HEK293T (cell line): ENCODE measurements around the gene C2.

Experiments used
- CTCF ChIA-PET: fragments of 350-600 bp; formaldehyde crosslinking; extraction: SDS; loops from one replicate; lab custom pipeline; 2021; ENCODE audit warnings: antibody characterized with exemption, inconsistent platforms; lab: Yijun Ruan, JAX
- POLR2A ChIA-PET: fragments of 350-600 bp; formaldehyde crosslinking; extraction: SDS; loops from one replicate; lab custom pipeline; 2020; ENCODE audit warnings: antibody characterized with exemption, inconsistent platforms; lab: Yijun Ruan, JAX
- DNase-seq: peaks from one replicate; pipeline ENCODE4 v3.0.0; 2012; ENCODE audit warnings: mixed read lengths; ENCODE audit errors: extremely low spot score
- ARNT ChIP-seq: fragments of 450-650 bp; IDR thresholded peaks from 2 replicates; pipeline ENCODE4 v1.6.1; 2017; ENCODE audit warnings: mild to moderate bottlenecking
- BHLHE40 ChIP-seq: fragments of 450-650 bp; IDR thresholded peaks from 2 replicates; pipeline ENCODE4 v1.6.1; 2016; ENCODE audit warnings: mild to moderate bottlenecking, moderate library complexity, borderline replicate concordance
- CTBP1 ChIP-seq: fragments of 450-650 bp; IDR thresholded peaks from 2 replicates; pipeline ENCODE4 v1.6.1; 2016; ENCODE audit warnings: borderline replicate concordance
- ELF4 ChIP-seq: fragments of 450-650 bp; IDR thresholded peaks from 2 replicates; pipeline ENCODE4 v1.6.1; 2017; ENCODE audit warnings: antibody characterized with exemption
- FOXA1 ChIP-seq: fragments of 450-650 bp; IDR thresholded peaks from 2 replicates; pipeline ENCODE4 v1.6.1; 2016; ENCODE audit warnings: mild to moderate bottlenecking
- FOXK2 ChIP-seq: fragments of 450-650 bp; IDR thresholded peaks from 2 replicates; pipeline ENCODE4 v1.6.1; 2016; ENCODE audit warnings: mild to moderate bottlenecking
- FOXM1 ChIP-seq: fragments of 450-650 bp; IDR thresholded peaks from 2 replicates; pipeline ENCODE4 v1.6.1; 2017; ENCODE audit warnings: mild to moderate bottlenecking, borderline replicate concordance
- HDGF ChIP-seq: fragments of 450-650 bp; IDR thresholded peaks from 2 replicates; pipeline ENCODE4 v1.6.1; 2017; ENCODE audit warnings: antibody characterized with exemption, borderline replicate concordance
- L3MBTL2 ChIP-seq: fragments of 450-650 bp; conservative IDR thresholded peaks from 2 replicates; pipeline ENCODE4 v1.6.1; 2016; ENCODE audit warnings: mild to moderate bottlenecking
- LEF1 ChIP-seq: fragments of 450-650 bp; IDR thresholded peaks from 2 replicates; pipeline ENCODE4 v1.6.1; 2017; ENCODE audit warnings: mild to moderate bottlenecking, borderline replicate concordance
- NFRKB ChIP-seq: fragments of 450-650 bp; IDR thresholded peaks from 2 replicates; pipeline ENCODE4 v1.6.1; 2016; ENCODE audit warnings: mild to moderate bottlenecking, moderate library complexity
- SP1 ChIP-seq: fragments of 450-650 bp; IDR thresholded peaks from 2 replicates; pipeline ENCODE4 v1.6.1; 2017
- SUZ12 ChIP-seq: fragments of 450-650 bp; IDR thresholded peaks from 2 replicates; pipeline ENCODE4 v1.6.1; 2016; ENCODE audit warnings: mild to moderate bottlenecking
- TARDBP ChIP-seq: fragments of 450-650 bp; IDR thresholded peaks from 2 replicates; pipeline ENCODE4 v1.6.1; 2016
- ZNF384 ChIP-seq: fragments of 450-650 bp; IDR thresholded peaks from 2 replicates; pipeline ENCODE4 v1.6.1; 2016
- TF ChIP-seq, protein P1 (sequence below): fragments of 450-650 bp; IDR thresholded peaks from 2 replicates; pipeline ENCODE4 v1.6.1; 2016

C2 gene

GRCh38 chr6:31887173-31888007, 40.1 kb upstream of the C2 start:
- no peak for TF ChIP-seq SUZ12
- TF ChIP-seq TARDBP, result no peak
- no peak for TF ChIP-seq NFRKB
- no peak for TF ChIP-seq BHLHE40
- no peak for TF ChIP-seq LEF1
- no peak for TF ChIP-seq HDGF
- TF ChIP-seq ELF4, result no peak
- TF ChIP-seq ZNF384, result no peak
- no peak for TF ChIP-seq FOXM1
- no peak for TF ChIP-seq CTBP1
- TF ChIP-seq ARNT, result no peak
- TF ChIP-seq FOXA1, result no peak
- TF ChIP-seq FOXK2, result no peak
- ChIA-PET CTCF (interaction anchor here (0.7 kb wide), 1 partner anchor 159 kb away, joined by 3 read pairs; no protein-coding TSS in a partner anchor), POLR2A (interaction anchor here (1.4 to 1.7 kb wide), 2 partner anchors 10 to 54 kb away, joined by 3 to 6 read pairs; partner anchors contain the start of gene EHMT2)
- DNase-seq, result no peak

DNA sequence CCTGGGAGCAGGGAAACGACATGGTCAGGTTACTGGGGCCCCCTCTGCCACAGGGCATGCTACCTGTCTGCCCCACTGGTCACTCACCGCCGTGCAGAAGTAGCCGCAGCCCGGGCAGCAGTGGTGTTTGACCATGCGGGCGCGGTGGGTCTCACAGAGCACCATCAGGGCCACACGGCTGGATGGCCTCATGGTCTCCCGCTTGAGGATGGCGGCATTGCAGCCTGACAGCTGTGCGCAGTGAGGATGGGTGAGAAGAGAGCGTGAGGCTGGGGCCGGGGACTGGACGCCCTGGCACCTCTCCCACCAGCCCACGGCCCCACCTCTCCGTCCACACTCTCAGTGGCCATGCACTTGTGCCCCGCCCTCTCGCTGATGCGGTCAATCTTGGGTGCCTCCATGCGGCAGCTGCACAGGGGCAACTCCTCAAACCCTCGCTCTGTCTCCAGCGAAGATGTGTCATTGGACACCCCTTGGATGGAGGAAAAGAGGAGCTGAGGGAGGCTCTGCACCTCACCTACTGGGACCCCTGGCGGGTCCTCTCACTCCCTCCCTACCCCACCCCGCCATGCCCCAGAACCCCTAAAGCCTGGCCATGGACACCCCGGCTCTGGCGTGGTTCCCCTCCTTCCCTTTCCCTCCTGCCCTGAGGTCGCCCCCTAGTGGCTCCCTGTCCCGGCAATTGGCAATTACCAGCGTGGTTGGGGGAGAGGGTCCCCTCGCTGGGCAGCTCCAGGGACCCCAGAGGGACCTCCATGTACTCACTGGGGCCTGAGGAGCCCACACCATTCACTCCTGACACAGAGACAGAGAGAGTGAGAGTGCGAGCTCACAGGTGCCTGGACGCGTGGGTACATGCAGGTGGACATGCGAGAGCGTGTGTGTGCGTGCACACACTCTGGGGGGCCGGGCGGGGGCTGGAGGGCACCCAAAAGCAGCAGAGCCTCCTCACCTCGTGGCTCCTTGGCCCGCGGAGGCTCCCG, 39.0 kb upstream of the C2 start:
- peak; percentile 50 for DNase-seq
- TF ChIP-seq FOXM1 (no peak), TARDBP (no peak), HDGF (no peak), BHLHE40 (no peak), NFRKB (no peak), SP1 (no peak), FOXK2 (no peak), ZNF384 (no peak), CTBP1 (no peak), LEF1 (no peak), ARNT (no peak)
- CTCF ChIA-PET, result interaction anchor here (1.3 to 1.6 kb wide), 2 partner anchors 10 to 64 kb away, joined by 3 to 4 read pairs; no protein-coding TSS in a partner anchor
- POLR2A ChIA-PET, result interaction anchor here (1.7 kb wide), 1 partner anchor 9 kb away, joined by 6 read pairs; the partner anchor contains the start of gene EHMT2

DNA sequence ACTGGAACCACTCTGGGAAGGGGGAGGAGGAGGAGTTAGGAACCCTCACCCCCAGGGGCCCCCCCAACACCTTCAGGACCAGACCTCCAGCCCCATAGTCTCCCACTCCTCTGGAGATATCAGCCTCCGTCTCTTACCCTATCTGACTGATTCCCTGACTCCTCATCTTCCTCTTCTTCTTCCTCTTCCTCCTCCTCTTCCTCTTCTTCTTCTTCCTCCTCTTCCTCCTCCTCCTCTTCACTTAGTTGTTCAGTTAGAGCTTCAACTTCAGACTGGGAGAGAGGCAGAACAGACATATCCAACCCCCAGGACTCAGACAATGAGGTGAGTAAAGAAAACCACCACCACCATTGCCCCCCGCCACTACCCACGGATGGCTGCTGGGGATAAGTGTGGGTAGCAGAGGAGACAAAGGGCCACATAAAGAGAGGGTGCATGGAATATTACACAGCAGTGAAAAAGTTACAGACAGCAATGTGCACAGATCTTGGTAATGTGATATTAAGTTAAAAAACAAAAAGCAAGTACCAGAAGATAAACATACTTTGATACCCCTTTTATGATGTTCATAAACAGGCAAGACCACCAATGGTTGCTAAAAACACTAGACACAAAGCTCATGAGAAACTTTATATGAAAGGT, 38.1 kb upstream of the C2 start:
- DNase-seq, result no peak
- TF ChIP-seq FOXA1 (no peak), SP1 (no peak), ZNF384 (no peak)
- POLR2A ChIA-PET, result interaction anchor here (0.7 to 1.2 kb wide), 3 partner anchors 26 to 45 kb away, joined by 3 to 4 read pairs (median 3); partner anchors contain the start of gene NEU1
- CTCF ChIA-PET, result interaction anchor here (1.0 to 1.8 kb wide), 4 partner anchors 9 to 63 kb away, joined by 3 to 4 read pairs (median 3); no protein-coding TSS in a partner anchor

GRCh38 chr6:31892821-31893220, 34.7 kb upstream of the C2 start:
- no peak for DNase-seq
- TF ChIP-seq ARNT, result no peak
- no peak for TF ChIP-seq ELF4
- CTCF ChIA-PET, result no interaction called here
- POLR2A ChIA-PET, result no interaction called here

DNA sequence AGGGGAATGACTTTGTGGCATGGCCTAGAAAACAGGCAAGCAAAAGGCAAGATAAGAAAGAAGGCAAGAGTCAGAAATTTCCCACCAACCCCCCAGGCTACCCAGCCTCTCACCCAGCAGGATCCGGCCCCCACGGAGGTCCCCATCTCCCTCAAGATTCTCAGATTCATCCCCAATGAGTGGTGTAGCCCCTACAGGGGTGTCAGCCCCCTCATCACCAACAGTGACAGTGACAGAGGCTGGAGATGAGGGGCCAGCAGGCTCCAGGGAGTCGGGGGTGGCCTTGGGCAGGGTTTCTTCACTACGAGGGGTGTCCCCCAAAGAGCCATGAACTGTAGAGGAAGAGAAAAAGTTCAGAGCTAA, 31.0 kb upstream of the C2 start:
- DNase-seq, result no peak
- POLR2A ChIA-PET, result interaction anchor here (0.9 to 2.7 kb wide), 6 partner anchors 11 to 354 kb away, joined by 3 to 13 read pairs (median 6); partner anchors contain the start of genes DDX39B, HSPA1B, LSM2 and NEU1
- TF ChIP-seq BHLHE40 (no peak), SUZ12 (no peak), FOXK2 (no peak), L3MBTL2 (no peak), FOXM1 (no peak), HDGF (no peak)
- CTCF ChIA-PET, result no interaction called here

DNA sequence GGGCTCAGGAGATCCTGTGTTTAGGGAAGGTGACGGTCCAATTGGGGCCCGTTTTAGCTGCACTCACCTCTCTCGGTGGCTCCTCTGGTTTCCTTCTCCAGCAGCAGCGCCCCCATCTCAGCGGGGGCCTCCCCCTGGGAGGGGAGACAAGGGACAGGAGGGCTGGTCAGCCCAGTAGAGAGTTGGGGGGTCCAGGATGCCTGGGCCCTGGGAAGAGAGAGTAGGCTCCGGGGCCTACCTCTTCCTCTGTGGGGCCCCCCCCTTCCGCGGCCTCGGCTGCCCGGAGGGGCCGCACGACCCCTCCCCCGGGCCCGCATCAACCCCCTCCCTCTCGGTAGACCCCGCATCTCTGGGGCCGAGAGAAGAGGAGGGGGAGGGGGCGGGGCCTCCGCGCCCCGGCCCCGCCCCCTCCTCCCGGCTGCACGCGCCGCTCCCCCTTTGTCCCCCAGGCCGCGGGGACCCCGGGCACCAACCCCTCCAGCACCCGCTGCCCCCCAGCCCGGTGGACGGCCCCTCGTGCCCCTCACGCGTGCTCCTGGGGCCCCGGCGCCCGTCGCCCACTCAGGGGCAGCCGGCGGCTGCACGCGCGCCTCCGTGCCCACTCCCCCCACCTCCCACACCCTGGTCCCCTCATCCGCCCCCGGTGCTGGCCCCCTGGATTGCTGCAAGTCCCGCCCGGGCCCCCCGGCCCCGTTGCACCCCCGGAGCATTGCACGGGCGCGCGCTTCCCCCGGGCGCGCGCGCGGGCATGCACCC, 30.5 kb upstream of the C2 start:
- ChIA-PET CTCF (interaction anchor here (1.5 kb wide), 1 partner anchor 90 kb away, joined by 3 read pairs; the partner anchor contains the start of gene LSM2), POLR2A (interaction anchor here (0.9 to 2.7 kb wide), 10 partner anchors 10 to 355 kb away, joined by 3 to 13 read pairs (median 6); partner anchors contain the start of genes DDX39B, DXO, HSPA1A and HSPA1L)
- no peak for TF ChIP-seq CTBP1
- no peak for TF ChIP-seq NFRKB
- TF ChIP-seq ELF4, result no peak
- TF ChIP-seq, protein P1, sequence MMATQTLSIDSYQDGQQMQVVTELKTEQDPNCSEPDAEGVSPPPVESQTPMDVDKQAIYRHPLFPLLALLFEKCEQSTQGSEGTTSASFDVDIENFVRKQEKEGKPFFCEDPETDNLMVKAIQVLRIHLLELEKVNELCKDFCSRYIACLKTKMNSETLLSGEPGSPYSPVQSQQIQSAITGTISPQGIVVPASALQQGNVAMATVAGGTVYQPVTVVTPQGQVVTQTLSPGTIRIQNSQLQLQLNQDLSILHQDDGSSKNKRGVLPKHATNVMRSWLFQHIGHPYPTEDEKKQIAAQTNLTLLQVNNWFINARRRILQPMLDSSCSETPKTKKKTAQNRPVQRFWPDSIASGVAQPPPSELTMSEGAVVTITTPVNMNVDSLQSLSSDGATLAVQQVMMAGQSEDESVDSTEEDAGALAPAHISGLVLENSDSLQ, result no peak
- no peak for TF ChIP-seq HDGF
- TF ChIP-seq L3MBTL2, result no peak
- no peak for TF ChIP-seq ARNT
- no peak for TF ChIP-seq SUZ12
- no peak for TF ChIP-seq FOXM1
- no peak for TF ChIP-seq FOXK2
- TF ChIP-seq TARDBP, result no peak
- TF ChIP-seq LEF1, result no peak
- no peak for TF ChIP-seq SP1
- no peak for TF ChIP-seq FOXA1
- no peak for TF ChIP-seq ZNF384
- no peak for TF ChIP-seq BHLHE40
- DNase-seq, result no peak
